Hypothalamus (tissue), 51 donors: ENCODE measurements around the gene SUCNR1.
"Not testable (repeated sequence)": the region's sequence is repeated elsewhere in the genome, so short reads cannot be mapped to it uniquely, and the experiment has no call there.

Experiments
- DNase-seq, 51 donors: peaks; one replicate each; lab custom pipeline; 2025; lab: John Stamatoyannopoulos, UW

The SUCNR1 gene

DNA sequence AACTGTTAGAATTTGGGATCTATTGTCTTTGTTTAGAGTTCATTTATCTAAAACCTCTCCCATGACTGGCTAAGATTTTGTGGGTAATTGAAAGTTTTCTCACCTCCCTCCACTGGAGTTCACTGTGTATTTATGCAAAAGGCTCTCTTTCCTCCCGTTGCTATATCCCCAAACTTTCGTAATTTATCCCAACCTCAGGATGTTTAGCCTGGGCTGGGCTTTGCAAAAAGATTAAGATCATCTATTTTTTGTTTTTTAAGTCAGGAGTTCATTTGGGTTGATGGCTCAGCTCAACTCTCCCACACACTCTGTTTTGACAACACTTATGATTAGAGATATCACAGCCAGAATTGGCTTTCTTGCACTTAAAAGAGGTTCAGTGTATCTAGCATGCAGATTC is 27.0 kb downstream of the SUCNR1 start:
- no peak for DNase-seq

DNA sequence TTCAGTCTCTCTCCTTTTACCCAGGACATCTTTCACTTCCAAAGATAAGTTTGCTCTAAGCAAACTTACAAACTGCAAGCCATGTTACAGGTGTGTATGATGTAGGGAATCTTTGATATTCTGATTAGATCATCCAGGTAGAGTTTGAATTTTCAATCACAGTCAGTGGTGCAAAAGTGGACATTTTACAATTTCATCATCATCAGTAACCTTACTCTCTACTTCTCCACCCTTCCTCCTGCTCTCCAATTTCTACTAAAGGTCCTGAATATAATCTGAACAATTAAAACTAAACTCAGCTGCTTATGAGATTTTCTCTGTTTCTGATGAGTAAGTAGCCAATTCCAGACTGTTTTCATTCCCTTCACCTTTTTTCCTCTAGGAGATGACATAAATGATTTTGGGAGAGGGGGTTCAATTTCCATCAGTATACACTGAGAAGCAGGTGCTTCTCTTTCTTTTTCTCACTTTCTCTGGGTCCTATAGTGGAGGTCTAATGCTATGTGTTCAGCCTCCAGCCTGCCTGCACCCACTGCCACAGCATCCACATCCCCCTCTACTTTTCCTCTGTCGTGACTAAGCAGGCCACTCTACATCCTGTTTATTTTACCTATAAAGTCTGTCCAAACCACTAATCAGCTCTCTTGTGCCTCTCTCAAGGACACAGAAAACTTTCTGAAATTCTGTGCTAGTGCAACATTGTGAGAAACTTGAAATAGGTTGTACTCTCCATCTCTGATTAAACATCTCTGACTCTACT is 27.6 kb downstream of the SUCNR1 start:
- DNase-seq = no peak

DNA sequence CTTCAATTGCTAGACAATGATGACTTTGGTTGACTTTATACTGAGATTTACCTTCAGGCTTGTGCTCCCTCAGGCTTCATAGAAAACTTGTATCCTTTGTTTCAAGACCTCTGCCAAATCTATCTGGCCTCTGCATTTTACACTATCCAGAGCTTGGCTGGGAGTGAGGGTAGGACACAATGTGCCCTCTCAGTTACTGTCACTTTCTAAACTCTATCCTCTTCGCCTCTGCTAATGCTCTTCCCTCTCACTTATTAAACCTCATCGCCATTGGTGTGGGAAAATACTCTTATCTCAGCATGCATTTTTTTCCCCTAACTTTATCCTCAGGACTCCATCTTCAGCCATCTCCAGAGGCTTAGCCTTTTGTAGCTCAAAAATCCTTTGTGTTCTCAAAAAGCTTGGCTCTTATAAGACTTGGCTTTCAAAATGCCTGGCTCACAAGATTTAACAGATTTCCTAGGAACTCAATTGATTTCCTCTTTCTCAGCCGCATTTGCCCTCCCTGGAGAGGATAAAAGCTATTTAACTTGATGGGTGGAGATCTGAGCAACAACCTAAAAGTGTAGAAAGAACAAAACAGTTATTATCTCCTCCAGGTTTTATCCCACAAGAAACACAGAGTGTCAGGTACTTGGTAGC is 28.3 kb downstream of the SUCNR1 start:
- DNase-seq = no peak

DNA sequence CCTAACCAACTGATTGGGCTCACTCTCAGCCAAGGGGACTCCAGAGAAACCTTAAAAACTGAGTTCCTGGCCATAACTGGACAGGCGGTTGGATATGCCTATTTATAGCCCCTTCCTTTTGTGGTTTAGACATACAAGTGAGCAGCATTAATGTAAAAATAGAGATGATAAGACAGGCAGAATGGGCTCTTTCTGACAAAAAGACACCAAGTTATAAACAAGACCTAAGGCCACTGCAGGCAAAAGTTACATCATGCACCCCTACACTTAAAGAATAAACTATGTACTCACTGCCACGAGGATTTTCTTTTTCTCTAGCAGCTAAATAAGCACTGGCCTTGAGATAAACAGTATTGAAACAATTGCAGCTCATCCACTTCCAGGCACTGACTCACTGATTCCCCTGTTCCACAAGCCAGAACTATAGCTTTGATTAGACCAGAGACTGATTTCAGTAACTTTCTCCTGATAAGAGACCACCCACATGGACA is 30.1 kb downstream of the SUCNR1 start:
- DNase-seq = no peak

DNA sequence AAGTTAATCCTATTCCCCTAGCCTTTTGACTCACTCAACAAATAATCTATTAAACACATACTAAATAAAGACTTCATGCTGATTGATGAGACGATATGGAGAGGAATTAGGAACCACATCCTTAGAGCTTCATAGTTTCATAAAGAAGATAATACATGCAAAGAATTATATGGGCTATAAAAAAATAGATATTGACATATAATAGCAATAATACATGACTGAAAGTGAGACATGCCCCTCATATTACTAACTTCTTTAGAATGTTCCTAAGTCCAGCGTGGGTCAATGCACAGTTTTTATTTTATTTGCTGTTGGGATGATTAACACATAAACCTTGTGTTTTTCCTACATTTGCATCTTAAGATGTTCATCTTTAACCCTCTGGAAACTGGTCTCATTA is 32.2 kb downstream of the SUCNR1 start:
- DNase-seq = no peak

DNA sequence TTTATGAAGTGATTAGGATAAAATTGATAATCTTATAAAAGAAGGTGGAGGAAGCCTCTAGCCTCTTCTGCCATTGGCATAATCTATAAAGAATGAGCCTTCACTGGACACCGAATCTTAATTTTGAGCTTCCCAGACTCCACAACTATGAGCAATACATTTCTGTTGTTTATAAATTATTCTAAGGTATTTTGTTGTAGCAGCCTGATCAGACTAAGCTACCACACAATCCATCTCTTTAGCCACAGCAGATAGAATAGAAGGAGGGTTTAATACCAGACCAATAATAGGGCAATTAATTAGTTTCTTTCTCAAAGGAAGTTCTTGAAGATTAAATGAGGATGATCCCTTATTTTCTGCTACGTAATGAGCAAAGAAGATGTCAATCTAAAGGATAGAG is 33.3 kb downstream of the SUCNR1 start:
- no peak for DNase-seq

DNA sequence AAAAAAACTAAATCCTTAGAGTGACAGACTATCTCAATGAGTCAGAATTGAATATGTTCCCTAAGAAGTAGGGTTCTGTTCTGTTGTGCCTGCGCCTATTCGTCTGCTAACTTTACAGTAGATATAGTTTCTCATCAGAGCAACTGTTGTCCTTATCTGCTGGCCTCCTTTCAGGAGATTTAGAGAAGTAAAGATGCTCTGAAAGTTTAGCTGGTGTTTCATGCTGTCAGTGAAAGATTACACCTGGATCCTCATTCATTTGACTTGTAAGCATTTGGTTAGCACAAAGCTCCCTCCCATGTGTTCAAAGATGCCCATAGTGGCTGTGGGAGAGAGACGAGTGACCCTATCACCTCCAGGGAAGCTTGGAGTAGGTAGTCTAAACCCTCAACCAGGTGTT is 35.0 kb downstream of the SUCNR1 start:
- DNase-seq = no peak

DNA sequence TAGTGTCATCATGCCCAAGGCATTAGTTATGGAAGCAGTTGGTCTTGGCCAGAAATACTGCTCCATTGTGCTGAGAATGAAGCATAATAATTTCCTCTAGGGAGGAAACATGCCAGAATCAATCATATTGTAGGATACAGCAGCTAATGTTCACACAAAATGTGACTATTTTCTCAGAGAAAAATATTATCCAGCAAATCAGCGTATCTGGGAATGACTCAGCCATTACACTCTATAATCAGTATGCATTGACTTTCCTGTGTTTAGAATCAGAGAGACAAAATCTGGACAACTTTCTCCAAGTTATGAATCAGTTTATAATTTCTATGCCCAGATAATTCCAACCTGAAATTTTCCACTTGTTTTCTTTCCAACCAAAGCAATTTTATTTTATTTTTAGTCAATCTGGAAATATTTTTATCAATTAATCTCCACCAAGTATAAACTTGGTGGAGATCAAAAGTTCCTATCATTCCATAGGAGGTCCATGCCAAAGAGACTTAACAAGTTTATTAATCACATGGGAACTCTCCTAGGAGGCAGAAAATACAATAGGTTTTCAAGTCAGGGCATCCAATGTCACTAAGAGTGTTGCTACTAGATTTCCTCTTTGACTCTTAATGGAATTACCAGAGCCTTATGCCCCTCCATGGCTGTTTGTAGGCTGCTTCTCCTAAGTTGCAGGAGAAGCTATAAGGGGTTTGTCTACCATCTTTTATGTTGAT is 36.4 kb downstream of the SUCNR1 start:
- DNase-seq = no peak

DNA sequence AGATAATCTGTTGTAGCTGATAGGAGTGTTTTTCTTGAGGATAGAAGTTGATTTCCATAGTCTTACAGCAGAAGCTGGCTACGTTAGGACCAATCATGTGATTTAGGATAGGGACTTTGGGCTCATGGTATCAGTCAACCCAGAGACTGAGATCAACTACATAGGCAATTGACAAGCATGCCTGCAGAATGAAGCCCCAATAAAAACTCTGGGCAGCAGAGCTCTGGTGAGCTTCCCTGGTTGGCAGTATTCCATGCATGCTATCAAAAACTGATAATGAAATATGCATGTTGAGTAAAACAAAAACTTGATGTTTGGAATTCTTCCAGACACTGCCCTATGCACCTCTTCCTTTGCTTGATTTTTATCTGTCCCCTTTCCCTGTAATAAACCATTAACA is 38.0 kb downstream of the SUCNR1 start:
- DNase-seq = no peak

DNA sequence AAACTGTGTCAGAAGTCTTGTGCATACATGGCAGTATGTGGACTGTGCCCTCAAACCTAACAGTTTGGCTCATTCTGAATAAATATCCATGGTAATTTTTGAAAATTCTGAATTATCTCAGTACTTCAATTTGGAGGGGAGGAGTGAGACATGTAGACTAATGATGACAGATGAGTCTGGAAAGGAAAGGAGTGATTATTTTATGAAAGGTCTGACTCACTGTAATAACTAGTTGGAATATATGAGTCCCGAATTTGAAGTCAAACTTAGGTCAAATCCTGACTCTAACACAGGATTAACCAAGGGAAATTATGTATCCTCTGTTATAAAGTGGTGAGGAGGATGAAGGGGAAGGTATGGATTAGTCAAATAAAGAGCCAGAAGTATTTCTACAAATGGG is 38.6 kb downstream of the SUCNR1 start:
- no peak for DNase-seq

DNA sequence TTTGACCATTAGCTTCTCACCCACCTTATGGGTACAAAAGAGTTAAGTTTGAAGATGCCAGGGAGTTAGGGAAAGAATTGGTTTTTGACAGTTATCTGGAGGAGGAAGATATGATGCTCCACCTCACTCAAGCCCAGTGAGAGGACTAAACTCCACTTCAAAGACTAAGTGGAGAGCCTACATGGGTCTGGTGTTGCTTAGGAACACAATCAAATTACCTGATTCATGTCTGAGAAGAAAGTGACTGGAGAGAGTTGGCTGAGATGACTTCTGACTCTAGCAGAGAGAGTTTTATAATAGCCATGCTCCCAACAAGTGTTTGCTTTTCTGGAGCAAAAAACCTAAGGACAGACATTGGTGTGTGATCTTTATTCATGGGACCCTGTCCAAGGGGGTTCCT is 43.3 kb downstream of the SUCNR1 start:
- no peak for DNase-seq

DNA sequence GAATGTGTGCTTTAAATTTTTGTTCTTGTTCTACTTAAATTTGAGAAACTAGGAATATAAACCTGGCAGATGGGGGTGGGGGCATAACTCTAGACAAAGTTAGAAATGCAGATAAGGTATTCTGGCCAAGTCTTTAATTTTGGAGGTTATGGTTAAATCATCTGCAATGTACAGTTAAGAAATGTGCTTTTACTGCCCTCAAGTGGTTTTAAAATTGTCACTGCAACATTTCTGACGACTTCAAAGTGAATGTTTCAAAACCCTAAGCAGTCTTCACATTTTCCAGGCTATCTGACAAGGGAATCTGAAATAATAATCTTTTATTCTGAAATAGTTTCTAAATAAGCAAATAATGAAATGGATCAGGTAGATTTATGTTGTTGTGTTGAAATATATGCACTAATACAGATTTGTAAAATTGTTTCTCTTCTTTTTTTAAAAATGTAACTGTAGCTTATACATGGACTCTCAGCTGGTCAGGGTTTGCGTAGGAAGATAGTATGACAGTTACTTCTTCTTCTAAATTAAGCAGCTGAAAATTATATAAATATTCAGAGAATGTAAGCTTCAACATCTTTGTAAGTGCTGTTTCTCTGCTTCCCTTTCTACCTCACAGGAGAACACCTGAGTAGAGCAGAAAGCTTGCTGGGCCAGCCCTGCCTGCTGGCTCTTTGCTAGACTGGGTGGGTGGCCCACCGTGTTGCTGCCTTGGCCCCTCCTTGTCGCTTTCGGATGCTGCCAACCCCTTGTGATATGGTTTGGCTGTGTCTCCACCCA is 45.0 kb downstream of the SUCNR1 start:
- DNase-seq = peak in 1 of 51 donors; percentile 3

DNA sequence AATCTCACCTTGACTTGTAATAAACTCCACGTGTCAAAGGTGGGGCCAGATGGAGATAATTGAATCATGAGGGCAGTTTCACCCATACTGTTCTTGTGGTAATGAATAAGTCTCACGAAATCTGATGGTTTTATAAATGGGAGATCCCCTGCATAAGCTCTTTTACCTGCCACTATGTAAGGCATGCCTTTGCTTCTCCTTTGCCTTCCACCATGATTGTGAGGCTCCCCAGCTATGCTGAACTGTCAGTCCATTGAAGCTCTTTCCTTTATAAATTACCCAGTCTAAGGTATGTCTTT is 45.5 kb downstream of the SUCNR1 start:
- DNase-seq = no peak

DNA sequence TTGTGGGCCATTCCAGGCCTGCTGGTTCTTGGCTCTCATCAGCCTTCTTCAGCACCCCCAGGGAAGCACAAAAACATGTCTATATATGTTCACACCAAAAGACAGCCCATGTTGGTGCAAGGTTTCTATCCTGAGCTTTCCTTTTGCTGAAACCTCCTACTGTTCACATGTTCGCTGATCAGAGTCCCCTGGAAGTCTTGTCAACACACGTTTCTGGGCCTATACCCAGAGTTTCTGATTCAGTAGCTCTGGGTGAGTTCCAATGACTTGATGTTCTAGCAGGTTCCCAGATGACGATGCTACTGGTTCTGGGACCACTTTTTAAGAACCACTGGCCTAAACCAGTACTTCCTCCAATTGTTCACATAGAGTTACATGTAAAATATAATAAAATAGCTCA is 46.0 kb downstream of the SUCNR1 start:
- DNase-seq = no peak

DNA sequence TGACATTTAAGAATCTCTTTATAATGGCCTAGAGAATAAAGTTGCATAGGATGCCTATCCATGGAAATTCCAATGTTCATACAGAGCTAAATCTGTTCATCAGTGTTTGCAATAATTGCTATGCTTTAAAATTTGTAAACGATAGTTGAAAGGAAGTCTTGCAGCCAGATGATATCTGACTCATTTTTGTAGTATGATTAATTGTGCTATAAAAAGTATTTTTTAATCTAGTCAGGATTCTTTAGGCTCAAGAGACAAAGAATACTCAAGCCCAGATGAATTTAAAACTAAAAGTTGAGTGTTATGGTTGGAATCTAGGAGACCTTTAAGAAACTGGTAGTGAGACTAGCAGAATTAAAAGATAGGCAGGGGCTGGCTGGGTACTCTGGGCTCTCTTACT is 50.5 kb downstream of the SUCNR1 start:
- DNase-seq = no peak

DNA sequence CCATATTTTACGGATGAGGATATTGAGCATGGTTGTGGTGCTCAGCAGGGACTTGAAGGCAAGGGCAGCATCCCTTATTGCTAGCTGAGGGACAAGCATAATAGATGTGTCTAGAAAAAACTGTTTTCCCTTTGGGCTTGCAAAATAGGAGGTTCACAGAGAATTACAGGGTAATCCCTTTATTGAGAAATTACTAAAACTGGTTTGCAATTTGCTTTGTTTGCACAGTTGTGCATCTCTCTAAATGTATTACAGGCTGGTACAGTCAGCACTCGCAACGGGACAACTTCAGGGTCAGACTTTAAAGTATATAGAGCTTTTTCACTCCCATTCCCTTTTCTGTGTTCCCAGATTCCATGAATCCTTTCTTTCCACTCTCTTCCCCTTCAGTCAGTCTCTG is 51.3 kb downstream of the SUCNR1 start:
- DNase-seq = no peak

DNA sequence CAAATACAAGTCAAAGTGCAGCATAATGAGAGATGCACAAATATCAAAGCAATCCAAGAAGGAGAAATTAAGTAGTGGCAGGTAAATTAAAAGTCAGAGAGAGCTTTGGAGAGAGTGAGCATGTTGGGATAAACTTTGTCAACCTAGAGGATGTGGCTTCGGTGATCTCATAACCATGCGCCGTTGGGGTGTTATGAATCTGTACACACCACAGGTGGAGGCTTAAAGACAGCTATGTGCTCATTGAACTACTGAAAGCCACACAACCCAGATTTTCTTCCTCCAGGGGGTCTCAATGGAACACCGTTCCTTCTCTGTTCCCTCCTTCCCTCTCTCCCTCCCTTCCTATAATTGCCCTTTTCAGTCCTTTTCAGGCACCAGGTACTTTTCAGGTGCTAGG is 52.0 kb downstream of the SUCNR1 start:
- DNase-seq = no peak

DNA sequence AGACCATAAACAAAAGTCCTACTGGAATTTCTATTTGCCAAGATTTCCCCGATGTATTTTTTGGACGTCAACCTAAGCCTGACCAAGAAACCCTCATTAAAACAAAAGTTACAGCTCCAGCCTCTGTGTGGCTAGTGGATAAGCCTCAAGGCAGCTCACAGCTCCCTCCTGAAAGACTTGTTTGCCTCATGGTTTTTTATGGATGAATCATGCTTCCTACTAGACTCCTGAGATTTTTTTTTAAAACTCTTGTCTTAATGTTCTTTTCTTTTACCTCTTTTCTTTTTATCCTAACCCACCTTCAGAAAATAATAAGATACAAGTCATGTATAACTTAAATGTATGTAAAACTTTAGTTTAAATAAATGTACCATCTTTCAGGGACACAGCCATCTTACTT is 52.4 kb downstream of the SUCNR1 start:
- no peak for DNase-seq

DNA sequence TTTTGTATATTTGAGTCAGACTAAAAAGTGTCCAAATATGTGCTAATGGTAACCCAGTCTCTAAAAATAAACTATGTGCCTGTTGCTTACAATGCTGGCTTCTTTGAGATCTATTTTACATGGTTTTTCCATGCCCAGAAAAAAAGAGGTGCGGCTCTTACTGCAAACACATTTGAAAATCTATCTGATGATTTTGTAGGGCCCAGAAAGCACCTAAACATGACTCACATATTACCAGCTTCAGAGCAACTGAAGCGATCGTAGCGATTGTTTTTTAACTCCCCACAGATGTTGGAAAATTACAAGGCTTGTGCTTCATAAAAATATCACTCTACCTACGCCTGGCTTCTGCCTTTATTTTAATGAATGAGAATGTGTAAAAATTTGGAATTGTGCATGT is 53.5 kb downstream of the SUCNR1 start:
- DNase-seq = no peak

DNA sequence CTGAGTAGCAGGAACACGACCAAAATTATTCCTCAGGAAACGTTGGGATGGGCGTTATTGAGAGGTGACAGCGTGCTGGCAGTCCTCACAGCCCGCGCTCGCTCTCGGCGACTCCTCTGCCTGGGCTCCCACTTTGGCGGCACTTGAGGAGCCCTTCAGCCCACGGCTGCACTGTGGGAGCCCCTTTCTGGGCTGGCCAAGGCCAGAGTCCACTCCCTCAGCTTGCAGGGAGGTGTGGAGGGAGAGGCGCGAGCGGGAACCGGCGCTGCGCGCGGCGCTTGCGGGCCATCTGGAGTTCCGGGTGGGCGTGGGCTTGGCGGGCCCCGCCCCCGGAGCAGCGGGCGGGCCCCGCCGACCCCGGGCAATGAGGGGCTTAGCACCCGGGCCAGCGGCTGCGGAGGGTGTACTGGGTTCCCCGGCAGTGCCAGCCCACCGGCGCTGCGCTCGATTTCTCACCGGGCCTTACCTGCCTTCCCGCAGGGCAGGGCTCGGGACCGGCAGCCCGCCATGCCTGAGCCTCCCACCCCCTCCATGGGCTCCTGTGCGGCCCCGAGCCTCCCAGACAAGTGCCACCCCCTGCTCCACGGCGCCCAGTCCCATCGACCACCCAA is 54.6 kb downstream of the SUCNR1 start:
- DNase-seq = not testable (repeated sequence)

DNA sequence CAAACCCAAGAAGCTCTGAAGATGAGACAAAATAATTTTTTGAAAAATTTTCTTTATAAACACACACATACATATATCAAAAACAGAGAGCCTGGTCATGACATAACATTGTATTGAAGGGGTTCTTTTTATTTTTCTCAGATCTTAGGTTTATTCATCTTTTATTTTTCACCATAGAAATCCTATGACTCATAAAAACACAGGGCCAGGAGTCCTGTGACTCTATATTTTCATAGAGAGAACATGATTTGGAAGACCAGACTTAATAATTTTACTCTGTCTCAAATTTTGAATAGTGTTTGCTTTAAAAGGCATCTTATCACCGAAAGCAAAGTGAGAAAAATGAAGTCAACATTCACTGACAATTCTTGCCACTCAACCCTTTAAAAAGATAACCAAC is 57.7 kb downstream of the SUCNR1 start:
- no peak for DNase-seq
